HepG2 (cell line): ENCODE results near the gene KCNMA1. TPM values are rescaled to one million over a fixed set of nuclear protein-coding genes. Genes with fewer than 3 reads are reported as not detected.

Experiments used
- ATAC-seq: fragments of 200-7000 bp; cut with Tn5 transposase; 3 replicates; pipeline ENCODE4 v1.9.1; 2020; ENCODE audit warnings: mild to moderate bottlenecking, moderate library complexity
- BruUV-seq: library from RNA; stranded (reverse); fragments of 400-500 nt; replicated peaks from 2 replicates; lab custom pipeline; 2021; lab: Mats Ljungman, UMichigan
- CTCF ChIA-PET: fragments of 300-600 bp; formaldehyde crosslinking; extraction: SDS; loops from one replicate; lab custom pipeline; 2021; ENCODE audit warnings: low total read pairs, inconsistent platforms, low intra/inter-chr PET ratio; lab: Yijun Ruan, JAX
- POLR2A ChIA-PET: fragments of 350-600 bp; sonication (Branson Sonifier 250); formaldehyde crosslinking; loops from one replicate; lab custom pipeline; 2020; ENCODE audit warnings: antibody characterized with exemption, inconsistent platforms; lab: Yijun Ruan, JAX
- DNase-seq: peaks from one replicate; pipeline ENCODE4 v3.0.0-alpha.2; 2015; ENCODE audit warnings: low spot score
- FAIRE-seq: peaks from 3 replicates; lab custom pipeline; 2011; peaks lifted over from hg19 to GRCh38; lab: Jason Lieb, UNC
- H2AFZ ChIP-seq: one replicate; pipeline ENCODE4 v1.6.1; 2011; ENCODE audit warnings: low read length, inconsistent platforms
- H3K27ac ChIP-seq: fragments of 300-600 bp; 3 replicates; pipeline ENCODE4 v1.8.0; 2011; ENCODE audit warnings: mixed run types, mild to moderate bottlenecking, mixed read lengths, low read length, inconsistent platforms; ENCODE audit not compliant: insufficient read depth; ENCODE audit errors: extremely low read length
- H3K27me3 ChIP-seq, 2 experiments: fragments of 200-600 bp in 1 of 2; 2 replicates in 1 of 2; 3 replicates in 1 of 2; pipeline versions ENCODE4 v1.6.0 to v1.8.0; 2011; ENCODE audit warnings: low read length in 2 of 2, mild to moderate bottlenecking in 2 of 2, moderate library complexity in 2 of 2, inconsistent platforms in 1 of 2; ENCODE audit not compliant: insufficient read depth in 2 of 2, control insufficient read depth in 1 of 2
- H3K36me3 ChIP-seq, 2 experiments: fragments of 200-600 bp in 1 of 2; replicated peaks in 1 of 2; 2 replicates in 1 of 2; 3 replicates in 1 of 2; pipeline versions ENCODE4 v1.5.1 to v1.8.0; 2011; ENCODE audit warnings: low read length in 2 of 2, inconsistent platforms in 1 of 2; ENCODE audit not compliant: insufficient read depth in 2 of 2, control insufficient read depth in 1 of 2
- H3K4me1 ChIP-seq: 2 replicates; pipeline ENCODE4 v1.5.1; 2012; ENCODE audit warnings: low read length, inconsistent platforms; ENCODE audit not compliant: insufficient read depth
- H3K4me2 ChIP-seq: 2 replicates; pipeline ENCODE4 v1.6.0; 2011; ENCODE audit warnings: low read depth, low read length, inconsistent platforms
- H3K4me3 ChIP-seq, 3 experiments: fragments of 200-600 bp in 1 of 3; sonication (generic), shearing (Covaris generic) in 1 of 3; replicated peaks in 1 of 3; 2 replicates each; pipeline ENCODE4 v1.5.1; 2011 to 2016; ENCODE audit warnings: low read length in 3 of 3, inconsistent platforms in 2 of 3, low read depth in 2 of 3, mild to moderate bottlenecking in 2 of 3, control low read depth in 1 of 3, mixed read lengths in 1 of 3; ENCODE audit not compliant: insufficient read depth in 1 of 3
- H3K79me2 ChIP-seq: one replicate; pipeline ENCODE4 v1.6.1; 2011; ENCODE audit warnings: low read length, inconsistent platforms; ENCODE audit not compliant: insufficient read depth
- H3K9ac ChIP-seq: 2 replicates; pipeline ENCODE4 v1.6.0; 2011; ENCODE audit warnings: mild to moderate bottlenecking, low read depth, low read length, inconsistent platforms; ENCODE audit not compliant: insufficient read depth
- H3K9me3 ChIP-seq: 2 replicates; pipeline ENCODE4 v1.5.1; 2012; ENCODE audit warnings: mild to moderate bottlenecking, low read length
- H4K20me1 ChIP-seq: 2 replicates; pipeline ENCODE4 v1.6.0; 2011; ENCODE audit warnings: inconsistent platforms, mild to moderate bottlenecking, low read length, moderate library complexity; ENCODE audit not compliant: insufficient read depth
- EHMT2 ChIP-seq: fragments of 200-600 bp; sonication (generic); IDR thresholded peaks from 2 replicates; pipeline ENCODE4 v1.7.0; 2017; ENCODE audit warnings: antibody characterized with exemption, low read depth, low read length, borderline replicate concordance
- MTA1 ChIP-seq: sonication (generic); formaldehyde crosslinking; IDR thresholded peaks from 2 replicates; pipeline ENCODE4 v1.4.0; 2020; ENCODE audit warnings: missing genetic modification reagents, mild to moderate bottlenecking, borderline replicate concordance
- RAD51 ChIP-seq: fragments of 450-650 bp; IDR thresholded peaks from 2 replicates; pipeline ENCODE4 v1.6.1; 2016; ENCODE audit warnings: borderline replicate concordance
- SPEN ChIP-seq: sonication (generic); formaldehyde crosslinking; IDR thresholded peaks from 2 replicates; pipeline ENCODE4 v1.5.1; 2020; ENCODE audit warnings: low read depth, mild to moderate bottlenecking, missing genetic modification reagents
- ZFYVE20 ChIP-seq: sonication (generic); formaldehyde crosslinking; IDR thresholded peaks from 2 replicates; pipeline ENCODE4 v1.8.0; 2023; ENCODE audit warnings: low read depth, mild to moderate bottlenecking, moderate library complexity, missing genetic modification reagents, borderline replicate concordance
- WGBS: methylation state at CpG from one replicate; pipeline ENCODE4 v1.1.6; 2017; ENCODE audit warnings: low lambda C conversion rate; 5-methylcytosine and 5-hydroxymethylcytosine counted together
- in situ Hi-C: cut with HindIII; loops from 2 replicates; pipeline ENCODE4 v1.10.0; 2017; ENCODE audit warnings: low pct_unique_long_range_greater_than_20kb; ENCODE audit not compliant: extremely low pct_ligation_motif_present
- intact Hi-C: fragments of 100-400 bp; cut with micrococcal nuclease; formaldehyde crosslinking; loops from one replicate; pipeline ENCODE4 v1.10.0; 2022; ENCODE audit not compliant: unreplicated experiment
- polyA plus RNA-seq, 8 experiments: library from polyadenylated mRNA; depleted of rRNA in 3 of 8; stranded (reverse) in 7 of 8; unstranded in 1 of 8; fragments of >200 nt; fragmentation: Illumina TruSeq in 4 of 8; extraction: Trizol in 4 of 8; gene quantifications; 2 replicates each; pipeline versions ENCODE4 v1.2.1 to v1.2.3, GENCODE V29; 2011 to 2016; ENCODE audit warnings: low read depth in 4 of 8, missing spikeins in 1 of 8, mixed read lengths in 1 of 8; ENCODE audit not compliant: insufficient read depth in 1 of 8
- total RNA-seq, 5 experiments: library from RNA; depleted of rRNA; stranded (reverse); fragments of >200 nt; fragmentation: Illumina TruSeq; extraction: Trizol; gene quantifications; 2 replicates each; pipeline ENCODE4 v1.2.3, GENCODE V29; 2016; ENCODE audit warnings: low read depth in 1 of 5
- TF ChIP-seq, protein P1 (sequence below): IDR thresholded peaks from 2 replicates; pipeline ENCODE4 v1.6.1; 2016; ENCODE audit warnings: low read depth, control low read depth
- TF ChIP-seq, protein P2 (sequence below), 2 experiments: sonication (generic) in 1 of 2; formaldehyde crosslinking in 1 of 2; IDR thresholded peaks; 2 replicates each; pipeline versions ENCODE4 v1.5.1 to v1.6.1; 2011 to 2020; ENCODE audit warnings: borderline replicate concordance in 1 of 2, low read depth in 1 of 2, low read length in 1 of 2, mild to moderate bottlenecking in 1 of 2, missing genetic modification reagents in 1 of 2, moderate library complexity in 1 of 2
- TF ChIP-seq, protein P3 (sequence below): IDR thresholded peaks from 2 replicates; pipeline ENCODE4 v1.6.1; 2016; ENCODE audit warnings: missing compliant biosample characterization, missing genetic modification reagents, borderline replicate concordance

The KCNMA1 gene
- total and polyA plus RNA-seq, 2 of the 13 experiments (the other 11 are each of a cell fraction or from before 2014, with no cell fraction given): 0.02 TPM; not detected in 1

DNA sequence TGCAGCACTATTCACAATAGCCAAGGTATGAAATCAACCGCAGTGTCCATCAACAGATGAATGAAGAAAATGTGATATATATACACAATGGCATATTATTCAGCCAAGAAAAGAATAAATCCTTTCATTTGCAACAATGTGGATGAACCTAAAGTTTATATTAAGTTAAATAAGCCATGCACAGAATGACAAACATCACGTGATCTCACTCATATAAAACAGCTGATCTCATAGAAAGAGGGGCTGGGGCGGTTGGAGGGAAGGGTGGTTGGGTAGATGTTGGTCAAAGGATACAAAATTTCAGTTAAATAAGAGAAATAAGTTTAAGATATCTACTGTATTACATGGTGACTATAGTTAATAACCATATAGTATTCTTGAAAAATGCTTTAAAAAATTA lies 502.1 kb downstream of the KCNMA1 start:
- no peaks in the 10 kb centered on the region for H3K36me3 ChIP-seq
- no peaks in the 10 kb centered on the region for H3K4me1 ChIP-seq
- TF ChIP-seq, protein P1, sequence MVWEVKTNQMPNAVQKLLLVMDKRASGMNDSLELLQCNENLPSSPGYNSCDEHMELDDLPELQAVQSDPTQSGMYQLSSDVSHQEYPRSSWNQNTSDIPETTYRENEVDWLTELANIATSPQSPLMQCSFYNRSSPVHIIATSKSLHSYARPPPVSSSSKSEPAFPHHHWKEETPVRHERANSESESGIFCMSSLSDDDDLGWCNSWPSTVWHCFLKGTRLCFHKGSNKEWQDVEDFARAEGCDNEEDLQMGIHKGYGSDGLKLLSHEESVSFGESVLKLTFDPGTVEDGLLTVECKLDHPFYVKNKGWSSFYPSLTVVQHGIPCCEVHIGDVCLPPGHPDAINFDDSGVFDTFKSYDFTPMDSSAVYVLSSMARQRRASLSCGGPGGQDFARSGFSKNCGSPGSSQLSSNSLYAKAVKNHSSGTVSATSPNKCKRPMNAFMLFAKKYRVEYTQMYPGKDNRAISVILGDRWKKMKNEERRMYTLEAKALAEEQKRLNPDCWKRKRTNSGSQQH (CRISPR knock-in tag): no peak
- TF ChIP-seq, protein P2, sequence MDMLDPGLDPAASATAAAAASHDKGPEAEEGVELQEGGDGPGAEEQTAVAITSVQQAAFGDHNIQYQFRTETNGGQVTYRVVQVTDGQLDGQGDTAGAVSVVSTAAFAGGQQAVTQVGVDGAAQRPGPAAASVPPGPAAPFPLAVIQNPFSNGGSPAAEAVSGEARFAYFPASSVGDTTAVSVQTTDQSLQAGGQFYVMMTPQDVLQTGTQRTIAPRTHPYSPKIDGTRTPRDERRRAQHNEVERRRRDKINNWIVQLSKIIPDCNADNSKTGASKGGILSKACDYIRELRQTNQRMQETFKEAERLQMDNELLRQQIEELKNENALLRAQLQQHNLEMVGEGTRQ (IDR thresholded peaks at IDR 0.05; ENCODE audit: low read depth, low read length): 0 out of 2 replicates have a peak, but pooled peaks have one; percentile 6
- TF ChIP-seq, protein P2 (CRISPR knock-in tag; IDR thresholded peaks at IDR 0.05; ENCODE audit: borderline replicate concordance): no peak
- TF ChIP-seq MTA1: no peak
- TF ChIP-seq EHMT2: no peak
- peak; percentile 72; the same call in 1 of the 2 replicates for TF ChIP-seq RAD51
- TF ChIP-seq ZFYVE20: no peak
- TF ChIP-seq SPEN (CRISPR knock-in tag): no peak
- TF ChIP-seq, protein P3, sequence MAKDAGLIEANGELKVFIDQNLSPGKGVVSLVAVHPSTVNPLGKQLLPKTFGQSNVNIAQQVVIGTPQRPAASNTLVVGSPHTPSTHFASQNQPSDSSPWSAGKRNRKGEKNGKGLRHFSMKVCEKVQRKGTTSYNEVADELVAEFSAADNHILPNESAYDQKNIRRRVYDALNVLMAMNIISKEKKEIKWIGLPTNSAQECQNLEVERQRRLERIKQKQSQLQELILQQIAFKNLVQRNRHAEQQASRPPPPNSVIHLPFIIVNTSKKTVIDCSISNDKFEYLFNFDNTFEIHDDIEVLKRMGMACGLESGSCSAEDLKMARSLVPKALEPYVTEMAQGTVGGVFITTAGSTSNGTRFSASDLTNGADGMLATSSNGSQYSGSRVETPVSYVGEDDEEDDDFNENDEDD (CRISPR knock-in tag): no peak
- TF ChIP-seq, all 625 proteins: peak for 2
- no peak overlapping the region for H3K4me2 ChIP-seq
- H3K9me3 ChIP-seq: no peaks in the 10 kb centered on the region
- no peak overlapping the region for H3K9ac ChIP-seq
- ChIA-PET POLR2A (no interaction called here), CTCF (no interaction called here)
- H3K27me3 ChIP-seq: peaks cover 1 to 9% of the 10 kb centered on the region in 2 experiments; a peak in 3 of 5 replicates
- H2AFZ ChIP-seq: no peak overlapping the region
- in situ Hi-C loops (no loop called here), intact Hi-C loops (no loop called here)
- H3K27ac ChIP-seq: no peak overlapping the region
- H4K20me1 ChIP-seq: no peaks in the 10 kb centered on the region
- 30% methylated on average over 3 of the region's 3 CpGs for WGBS
- H3K79me2 ChIP-seq: no peaks in the 10 kb centered on the region
- no TSS peak for BruUV-seq
- no peak overlapping the region for H3K4me3 ChIP-seq
- DNase-seq: no peak
- ATAC-seq: no peak
- no peak for FAIRE-seq
